Lower leg skin (tissue), 4 donors: ENCODE results near the gene TMCC1. TPM values are rescaled to one million over a fixed set of nuclear protein-coding genes. Genes with fewer than 3 reads are reported as not detected.

Experiments used
- DNase-seq, 2 donors: peaks; one replicate each; pipeline ENCODE4 v3.0.0-alpha.2; 2019; ENCODE audit warnings: low spot score in 2 of 2
- H3K4me3 ChIP-seq: fragments of 200-600 bp; sonication (generic); 2 replicates; pipeline ENCODE4 v1.5.1; 2017; ENCODE audit warnings: mild to moderate bottlenecking, low read depth; ENCODE audit not compliant: poor library complexity, severe bottlenecking
- CTCF ChIP-seq, 3 donors: fragments of 450-650 bp; IDR thresholded peaks; one replicate each; pipeline ENCODE4 v1.5.1; 2016; ENCODE audit warnings: antibody characterized with exemption in 3 of 3, mild to moderate bottlenecking in 3 of 3, moderate library complexity in 2 of 3
- POLR2A ChIP-seq, 2 donors: fragments of 450-650 bp; IDR thresholded peaks; one replicate each; pipeline ENCODE4 v1.6.1; 2016 to 2017; ENCODE audit warnings: antibody characterized with exemption in 2 of 2, mild to moderate bottlenecking in 1 of 2, moderate library complexity in 1 of 2
- WGBS, 2 donors: methylation state at CpG; one replicate each; pipeline ENCODE4 v1.1.5; 2018; 5-methylcytosine and 5-hydroxymethylcytosine counted together
- intact Hi-C: fragments of 100-400 bp; cut with DNase I; formaldehyde crosslinking; loops from one replicate; pipeline ENCODE4 v1.15.0; 2023; ENCODE audit warnings: low total_unique reads
- total RNA-seq, 4 donors: library from RNA; depleted of rRNA; stranded (reverse); fragments of >200 nt; gene quantifications; one replicate each; pipeline ENCODE4 v1.1.0, GENCODE V29; 2016

The TMCC1 gene
- total RNA-seq, 4 donors from 2014 or later = 15.1 to 28.6 (median 18.8) TPM

- no peak overlapping the region for H3K4me3 ChIP-seq
- TF ChIP-seq POLR2A (IDR thresholded peaks at IDR 0.05) (no peak), CTCF (IDR thresholded peaks at IDR 0.05) (no peak)
- DNase-seq = peak in 1 of 2 donors; percentile 66
- 68 to 90% methylated on average over 5 of the region's 5 CpGs for WGBS, 2 donors
- intact Hi-C loops = no loop called here
Observed at GRCh38 chr3:129927072-129927471, 33.6 kb upstream of the TMCC1 start.

- TF ChIP-seq POLR2A (IDR thresholded peaks at IDR 0.05) (no peak), CTCF (IDR thresholded peaks at IDR 0.05) (no peak)
- WGBS, 2 donors = 93 to 94% methylated on average over 1 of the region's 1 CpG
- no peak for DNase-seq
- H3K4me3 ChIP-seq = no peak overlapping the region
- intact Hi-C loops = no loop called here
Observed at GRCh38 chr3:129919806-129920205, 26.3 kb upstream of the TMCC1 start.

GRCh38 chr3:129919357-129919756, 25.8 kb upstream of the TMCC1 start:
- DNase-seq = no peak
- 79 to 85% methylated on average over 3 of the region's 3 CpGs for WGBS, 2 donors
- intact Hi-C loops = no loop called here
- TF ChIP-seq POLR2A (IDR thresholded peaks at IDR 0.05) = no peak
- no peak for TF ChIP-seq CTCF (IDR thresholded peaks at IDR 0.05)
- no peak overlapping the region for H3K4me3 ChIP-seq

GRCh38 chr3:129918461-129918860, 24.9 kb upstream of the TMCC1 start:
- DNase-seq = no peak
- TF ChIP-seq POLR2A (IDR thresholded peaks at IDR 0.05) = no peak
- TF ChIP-seq CTCF (IDR thresholded peaks at IDR 0.05) = no peak

GRCh38 chr3:129917423-129918007, 24.0 kb upstream of the TMCC1 start:
- WGBS, 2 donors = 92 to 96% methylated on average over 6 of the region's 6 CpGs
- DNase-seq = no peak
- no peak overlapping the region for H3K4me3 ChIP-seq
- TF ChIP-seq CTCF (IDR thresholded peaks at IDR 0.05) (no peak), POLR2A (IDR thresholded peaks at IDR 0.05) (no peak)
- intact Hi-C loops = no loop called here

More at GRCh38 chr3:129918461-129918860, 24.9 kb upstream of the TMCC1 start:
- intact Hi-C loops = no loop called here
- WGBS, 2 donors = 92 to 96% methylated on average over 8 of the region's 8 CpGs
- H3K4me3 ChIP-seq = no peak overlapping the region

GRCh38 chr3:129913618-129914017, 20.1 kb upstream of the TMCC1 start:
- TF ChIP-seq POLR2A (IDR thresholded peaks at IDR 0.05) = no peak
- TF ChIP-seq CTCF (IDR thresholded peaks at IDR 0.05) = no peak
- 68 to 72% methylated on average over 3 of the region's 3 CpGs for WGBS, 2 donors

More at GRCh38 chr3:129913618-129914017, 20.1 kb upstream of the TMCC1 start:
- no peak for DNase-seq
- intact Hi-C loops = no loop called here
- H3K4me3 ChIP-seq = no peak overlapping the region
